HG03064 (cell line): ENCODE data around the gene FCSK.
"Not testable (repeated sequence)": the region's sequence is repeated elsewhere in the genome, so short reads cannot be mapped to it uniquely, and the experiment has no call there.

Source experiments
- ATAC-seq: cut with Tn5 transposase; IDR thresholded peaks from one replicate; pipeline ENCODE4 v1.9.1; 2021; ENCODE audit warnings: low read depth; ENCODE audit not compliant: unreplicated experiment

FCSK gene

GRCh38 chr16:70454222-70455034 is at the start of gene FCSK:
FCSK (plus strand) TSS chr16:70454595; CDS start chr16:70463191, 8,596 bp downstream.
- peak; percentile 76 for ATAC-seq

GRCh38 chr16:70406104-70406503 is 48.3 kb upstream of the FCSK start:
- ATAC-seq, result not testable (repeated sequence)

GRCh38 chr16:70407811-70408274 is 46.6 kb upstream of the FCSK start:
- no peak for ATAC-seq

GRCh38 chr16:70410734-70411133 is 43.7 kb upstream of the FCSK start:
- ATAC-seq, result no peak

- no peak for ATAC-seq
Observed at GRCh38 chr16:70412385-70412784, 42.0 kb upstream of the FCSK start.

GRCh38 chr16:70413572-70413971 is 40.8 kb upstream of the FCSK start:
- ATAC-seq, result not testable (repeated sequence)

GRCh38 chr16:70416748-70417616 is 37.4 kb upstream of the FCSK start:
- ATAC-seq, result peak; percentile 50

GRCh38 chr16:70417661-70418060 is 36.7 kb upstream of the FCSK start:
- no peak for ATAC-seq

- ATAC-seq, result no peak
Observed at GRCh38 chr16:70418274-70418992, 36.0 kb upstream of the FCSK start.

GRCh38 chr16:70418993-70419318 is 35.4 kb upstream of the FCSK start:
- no peak for ATAC-seq

GRCh38 chr16:70419384-70420327 is 34.7 kb upstream of the FCSK start:
- no peak for ATAC-seq

- no peak for ATAC-seq
Observed at GRCh38 chr16:70421014-70421413, 33.4 kb upstream of the FCSK start.

GRCh38 chr16:70421473-70422311 is 32.7 kb upstream of the FCSK start:
- no peak for ATAC-seq

GRCh38 chr16:70422543-70422942 is 31.9 kb upstream of the FCSK start:
- ATAC-seq, result no peak

- no peak for ATAC-seq
Observed at GRCh38 chr16:70427786-70428177, 26.6 kb upstream of the FCSK start.

- ATAC-seq, result no peak
Observed at GRCh38 chr16:70428178-70428998, 26.0 kb upstream of the FCSK start.

GRCh38 chr16:70429888-70430666 is 24.3 kb upstream of the FCSK start:
- ATAC-seq, result no peak
